GM12872 (cell line): ENCODE data around the gene ENO1.
A peak's percentile ranks its signal among the peaks of the same experiment; 100 is the strongest.

Experiments
- TF ChIP-seq, protein P1 (sequence below): IDR thresholded peaks from 3 replicates; pipeline ENCODE4 v1.5.1; 2011; ENCODE audit warnings: low read depth, mild to moderate bottlenecking, low read length, moderate library complexity; ENCODE audit not compliant: insufficient read depth

ENO1 gene

GRCh38 chr1:8886589-8886988 lies 8.1 kb upstream of the ENO1 start:
- TF ChIP-seq, protein P1, sequence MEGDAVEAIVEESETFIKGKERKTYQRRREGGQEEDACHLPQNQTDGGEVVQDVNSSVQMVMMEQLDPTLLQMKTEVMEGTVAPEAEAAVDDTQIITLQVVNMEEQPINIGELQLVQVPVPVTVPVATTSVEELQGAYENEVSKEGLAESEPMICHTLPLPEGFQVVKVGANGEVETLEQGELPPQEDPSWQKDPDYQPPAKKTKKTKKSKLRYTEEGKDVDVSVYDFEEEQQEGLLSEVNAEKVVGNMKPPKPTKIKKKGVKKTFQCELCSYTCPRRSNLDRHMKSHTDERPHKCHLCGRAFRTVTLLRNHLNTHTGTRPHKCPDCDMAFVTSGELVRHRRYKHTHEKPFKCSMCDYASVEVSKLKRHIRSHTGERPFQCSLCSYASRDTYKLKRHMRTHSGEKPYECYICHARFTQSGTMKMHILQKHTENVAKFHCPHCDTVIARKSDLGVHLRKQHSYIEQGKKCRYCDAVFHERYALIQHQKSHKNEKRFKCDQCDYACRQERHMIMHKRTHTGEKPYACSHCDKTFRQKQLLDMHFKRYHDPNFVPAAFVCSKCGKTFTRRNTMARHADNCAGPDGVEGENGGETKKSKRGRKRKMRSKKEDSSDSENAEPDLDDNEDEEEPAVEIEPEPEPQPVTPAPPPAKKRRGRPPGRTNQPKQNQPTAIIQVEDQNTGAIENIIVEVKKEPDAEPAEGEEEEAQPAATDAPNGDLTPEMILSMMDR, result no peak

DNA sequence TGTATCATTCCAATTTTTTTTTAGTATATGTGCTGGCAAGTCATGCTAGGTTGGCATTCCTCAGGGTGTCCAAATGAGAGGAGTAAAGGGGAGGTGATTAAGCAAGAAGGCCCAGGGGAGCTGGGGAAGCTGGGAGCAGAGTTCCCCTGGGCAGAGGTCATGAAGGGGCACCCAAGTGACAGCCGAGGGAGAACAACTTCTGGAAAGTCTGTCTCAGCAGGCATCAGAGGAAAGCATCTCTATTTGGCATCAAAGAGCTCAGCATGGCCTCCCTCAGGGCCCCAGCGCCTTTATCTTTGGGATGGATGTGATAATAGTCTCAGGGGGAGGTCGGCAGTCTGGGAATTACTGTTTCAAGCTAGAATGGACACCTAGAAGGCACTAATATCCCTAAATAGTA lies 5.0 kb upstream of the ENO1 start:
- TF ChIP-seq, protein P1, result no peak

DNA sequence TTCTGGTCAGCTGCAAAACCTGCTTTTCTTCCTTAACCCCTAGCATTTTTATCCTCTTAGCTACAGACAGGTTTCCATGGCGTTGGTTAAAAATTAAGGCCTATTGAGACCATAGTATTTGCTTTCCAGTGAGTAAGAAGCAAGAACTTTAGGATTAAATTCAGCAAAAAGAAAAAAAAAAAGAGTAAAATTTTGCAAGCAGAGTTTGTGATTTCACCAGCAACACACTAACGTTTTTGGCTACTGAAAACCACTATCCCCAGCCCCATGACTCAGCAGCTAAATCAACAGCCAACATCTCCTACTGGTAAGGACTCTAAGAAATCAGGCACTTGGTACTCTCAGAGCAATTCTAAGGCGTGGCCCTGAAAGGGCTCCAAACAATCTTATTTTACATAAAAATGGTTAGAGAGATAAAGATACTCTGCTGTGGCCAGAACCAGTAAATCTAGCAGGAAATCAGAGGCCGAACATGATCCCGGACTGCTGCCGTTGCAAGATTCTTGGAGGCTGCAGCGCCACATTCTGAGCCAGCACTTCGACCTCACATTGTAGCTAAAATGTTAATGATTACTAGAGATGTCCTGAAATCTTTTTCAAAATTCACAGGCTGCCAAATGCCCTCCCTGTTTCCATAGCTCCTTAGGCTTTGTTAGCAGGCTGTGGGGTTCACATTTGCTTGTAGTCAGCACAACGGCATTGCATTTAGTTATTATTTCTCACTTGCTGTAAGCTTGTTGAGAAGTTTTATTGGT lies 1.6 kb upstream of the ENO1 start:
- TF ChIP-seq, protein P1, result no peak

GRCh38 chr1:8879464-8879921 lies 1.0 kb upstream of the ENO1 start:
- TF ChIP-seq, protein P1, result no peak

DNA sequence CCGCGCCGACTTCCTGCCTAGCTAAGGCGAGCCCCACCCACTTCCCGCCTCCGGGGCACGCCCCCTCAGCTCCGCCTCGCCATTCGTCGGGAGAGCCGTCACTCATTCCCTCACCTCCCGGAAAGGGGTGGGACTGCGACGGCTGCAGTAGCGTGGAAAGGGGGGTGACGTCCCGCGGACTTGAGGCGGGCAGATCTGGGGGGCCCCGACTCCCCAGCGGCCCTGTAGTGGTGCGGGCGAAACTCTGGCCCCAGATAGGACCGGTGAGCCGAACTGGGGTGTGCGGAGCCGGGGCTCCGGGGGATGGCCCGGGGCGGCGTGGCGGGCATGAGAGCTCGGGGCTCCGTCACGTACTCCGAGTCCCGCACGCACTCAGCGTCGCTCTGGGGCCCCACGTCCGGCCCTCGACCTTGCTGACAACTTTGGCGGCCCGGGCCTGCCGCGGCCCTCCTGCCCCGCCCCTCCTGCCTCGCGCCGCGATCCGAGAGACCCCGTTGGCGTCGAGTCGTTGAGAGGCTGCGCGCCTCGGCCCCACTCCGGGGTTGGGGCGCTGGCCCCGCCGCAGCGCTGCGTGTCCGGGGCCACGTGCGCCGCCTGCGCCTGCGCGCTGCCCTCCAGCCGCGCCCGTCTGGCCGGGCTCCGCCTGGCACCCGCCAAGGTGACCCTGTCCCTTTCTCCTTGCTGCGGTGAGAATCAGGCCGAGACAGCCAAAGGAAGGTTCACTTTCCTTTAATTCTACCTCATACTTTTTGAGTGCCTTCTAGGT lies 395 bp upstream of the ENO1 start:
- TF ChIP-seq, protein P1, result peak; percentile 24; the same call in 1 of the 3 replicates

- TF ChIP-seq, protein P1, result no peak
Observed at GRCh38 chr1:8876087-8876486, 2.4 kb downstream of the ENO1 start.

GRCh38 chr1:8875216-8875861 lies 3.1 kb downstream of the ENO1 start:
- TF ChIP-seq, protein P1, result no peak
